Measurements from ENCODE around the gene COL4A1.

The COL4A1 gene

DNA sequence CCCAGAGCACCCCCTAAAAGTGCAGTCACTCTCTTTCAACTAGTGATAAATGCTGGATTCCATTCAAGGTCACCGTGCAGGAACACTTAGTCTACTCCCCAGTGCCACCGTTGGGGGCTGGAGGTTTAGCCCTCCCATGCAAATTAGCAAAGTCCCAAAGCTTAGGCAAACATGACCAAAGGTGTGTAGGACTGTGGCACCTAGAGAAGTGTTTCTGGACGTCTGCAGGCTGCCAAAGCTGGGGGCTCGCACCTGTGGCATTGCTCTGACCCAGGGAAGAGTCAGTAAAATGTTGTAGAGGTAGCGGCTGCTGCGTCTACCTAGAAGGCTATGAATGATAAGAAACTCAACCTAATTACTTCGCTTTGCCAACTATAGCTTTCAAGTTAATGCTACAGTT is 13.9 kb downstream of the COL4A1 start:
- DNase-seq (ENCODE audit: low read depth): no peak

DNA sequence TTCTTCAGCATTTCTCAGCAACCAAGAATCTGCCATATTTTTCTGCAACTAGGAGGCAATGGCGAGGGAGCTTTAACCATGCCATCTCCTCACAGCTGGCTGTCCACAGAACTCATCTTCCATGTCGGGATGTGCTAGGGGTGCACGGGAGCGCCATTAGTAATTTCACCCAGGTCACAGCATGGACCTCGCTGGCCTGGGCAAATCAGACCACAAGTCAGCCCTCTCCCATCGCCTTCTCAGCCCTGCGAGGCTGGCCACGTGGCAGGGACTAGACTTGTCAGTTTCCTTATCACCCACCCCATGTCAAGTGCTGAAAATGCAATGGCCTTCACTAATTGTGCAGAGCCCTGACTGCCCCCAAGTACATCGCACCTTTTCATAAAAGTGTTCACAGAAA is 15.7 kb downstream of the COL4A1 start:
- DNase-seq (ENCODE audit: low read depth): no peak

DNA sequence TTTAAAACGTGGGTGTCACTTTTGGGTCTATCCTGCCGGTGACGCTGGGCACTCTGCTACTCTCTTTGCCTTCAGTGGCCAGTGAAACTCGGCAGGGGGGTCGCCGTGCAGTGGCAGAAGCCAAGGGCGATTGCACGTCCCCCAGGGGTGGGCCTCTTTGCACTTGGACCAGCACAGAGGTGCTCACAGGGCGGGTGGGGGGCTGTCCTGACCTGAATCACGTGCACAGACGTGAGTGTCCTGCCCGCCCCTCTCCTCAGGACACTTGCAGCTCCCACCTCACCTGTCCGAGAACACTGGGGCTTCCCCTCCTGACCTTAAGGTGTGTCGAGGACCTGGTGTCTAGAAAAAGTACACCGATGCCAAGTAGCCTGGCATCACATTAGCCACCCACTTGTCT is 16.1 kb downstream of the COL4A1 start:
- DNase-seq (ENCODE audit: low read depth): no peak

DNA sequence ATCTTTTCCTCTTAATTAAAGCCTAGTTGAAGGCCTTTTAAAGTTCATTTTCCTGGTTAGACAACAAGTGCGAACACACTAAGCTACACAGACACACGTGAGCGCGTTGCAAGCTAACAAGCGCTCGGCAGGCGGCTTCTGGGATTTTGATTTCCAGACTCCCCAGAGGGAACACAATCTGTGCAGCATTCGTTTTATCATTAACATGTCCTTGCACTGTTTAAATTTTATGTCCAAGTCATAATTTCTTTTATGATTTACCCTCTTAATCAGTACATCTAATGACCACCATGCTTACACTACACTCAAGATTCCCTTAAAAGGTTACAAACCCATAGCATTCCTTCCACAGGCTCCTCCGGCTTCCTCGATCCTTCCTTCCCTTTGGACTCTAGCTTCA is 16.8 kb downstream of the COL4A1 start:
- DNase-seq (ENCODE audit: low read depth): no peak

DNA sequence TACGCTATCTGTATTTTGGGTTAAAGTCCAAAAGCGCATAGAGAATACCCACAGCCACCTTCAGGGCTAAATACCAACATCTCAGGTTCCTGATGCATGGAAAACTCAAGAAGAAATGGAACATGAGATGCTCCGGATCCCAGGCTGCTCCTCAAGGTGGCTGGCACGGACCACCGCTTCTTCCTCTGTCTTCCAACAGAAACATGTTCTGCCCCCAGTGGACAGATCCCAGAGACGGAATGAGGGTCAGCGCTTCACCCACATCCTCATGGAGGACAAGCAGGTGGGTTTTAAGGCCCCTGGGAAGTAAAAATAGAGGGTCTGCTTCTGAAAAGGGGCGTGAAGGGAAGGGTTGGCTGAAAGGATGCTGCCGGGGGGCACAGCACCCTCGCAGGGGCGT is 17.3 kb downstream of the COL4A1 start:
- no peak for DNase-seq (ENCODE audit: low read depth)

DNA sequence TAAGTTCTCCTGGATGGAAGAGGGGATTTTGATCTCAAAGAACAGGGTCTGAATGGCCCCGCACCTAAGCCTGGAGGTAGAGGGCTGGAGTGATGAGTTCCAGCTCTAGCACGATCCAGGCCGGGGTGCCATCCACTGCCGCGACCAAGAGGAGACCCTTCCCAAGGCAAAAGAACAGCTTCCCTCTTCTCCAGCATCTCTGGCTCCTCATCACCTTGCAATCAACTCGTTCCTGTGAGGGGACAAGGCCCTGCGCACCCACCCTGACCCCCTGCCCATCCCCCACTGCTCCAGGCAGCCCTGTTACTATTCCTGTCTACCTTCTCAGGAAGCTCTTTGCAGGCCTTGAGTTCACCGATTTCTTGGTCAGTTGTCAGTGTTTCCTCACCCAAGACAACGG is 17.8 kb downstream of the COL4A1 start:
- DNase-seq (ENCODE audit: low read depth): no peak

DNA sequence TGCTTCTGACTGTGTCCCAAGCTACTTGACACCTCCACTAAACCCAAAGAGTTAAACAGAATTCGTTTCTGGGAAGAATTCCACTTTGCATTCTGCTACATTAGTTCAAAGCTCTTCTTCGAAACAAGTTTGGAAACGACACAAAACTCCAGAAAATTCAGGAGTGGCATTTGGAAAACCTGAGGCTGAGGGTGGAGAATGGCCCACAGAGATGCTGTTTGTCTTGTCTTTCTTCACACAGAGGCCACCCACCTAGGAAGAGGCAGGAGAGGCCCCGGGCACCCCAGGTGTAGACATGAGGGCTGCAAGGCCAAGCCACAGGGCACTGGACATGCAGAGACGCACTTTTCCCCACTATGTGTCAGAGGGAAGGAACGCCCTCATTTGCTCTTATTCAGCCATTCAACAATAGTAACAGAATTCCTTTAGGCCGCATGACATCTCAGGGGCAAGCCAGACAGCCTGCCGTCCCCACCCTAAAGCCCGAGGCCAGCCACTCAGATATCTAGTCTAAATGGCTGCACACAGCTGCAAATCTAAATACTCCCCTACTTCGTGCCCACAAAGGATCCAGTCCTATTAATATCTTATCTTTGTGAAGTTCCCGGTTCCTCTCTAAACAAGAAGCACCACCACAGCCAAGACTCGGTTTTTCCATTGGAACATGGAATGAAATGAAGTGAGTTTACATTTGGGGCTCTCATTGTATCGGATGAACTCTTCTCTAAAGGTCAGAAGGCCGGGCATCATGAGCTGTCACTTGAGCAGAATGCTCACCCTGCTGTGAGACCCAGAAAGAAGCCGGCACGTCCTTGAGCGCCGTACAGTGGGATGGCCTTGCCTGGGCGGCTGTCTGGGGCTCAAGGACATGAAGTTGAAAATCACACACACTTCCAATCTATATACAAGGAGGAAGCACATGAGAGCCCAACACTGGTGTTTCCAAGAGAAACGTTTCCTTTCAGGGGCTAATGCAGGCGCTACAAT is 19.8 kb downstream of the COL4A1 start:
- DNase-seq (ENCODE audit: low read depth): no peak

DNA sequence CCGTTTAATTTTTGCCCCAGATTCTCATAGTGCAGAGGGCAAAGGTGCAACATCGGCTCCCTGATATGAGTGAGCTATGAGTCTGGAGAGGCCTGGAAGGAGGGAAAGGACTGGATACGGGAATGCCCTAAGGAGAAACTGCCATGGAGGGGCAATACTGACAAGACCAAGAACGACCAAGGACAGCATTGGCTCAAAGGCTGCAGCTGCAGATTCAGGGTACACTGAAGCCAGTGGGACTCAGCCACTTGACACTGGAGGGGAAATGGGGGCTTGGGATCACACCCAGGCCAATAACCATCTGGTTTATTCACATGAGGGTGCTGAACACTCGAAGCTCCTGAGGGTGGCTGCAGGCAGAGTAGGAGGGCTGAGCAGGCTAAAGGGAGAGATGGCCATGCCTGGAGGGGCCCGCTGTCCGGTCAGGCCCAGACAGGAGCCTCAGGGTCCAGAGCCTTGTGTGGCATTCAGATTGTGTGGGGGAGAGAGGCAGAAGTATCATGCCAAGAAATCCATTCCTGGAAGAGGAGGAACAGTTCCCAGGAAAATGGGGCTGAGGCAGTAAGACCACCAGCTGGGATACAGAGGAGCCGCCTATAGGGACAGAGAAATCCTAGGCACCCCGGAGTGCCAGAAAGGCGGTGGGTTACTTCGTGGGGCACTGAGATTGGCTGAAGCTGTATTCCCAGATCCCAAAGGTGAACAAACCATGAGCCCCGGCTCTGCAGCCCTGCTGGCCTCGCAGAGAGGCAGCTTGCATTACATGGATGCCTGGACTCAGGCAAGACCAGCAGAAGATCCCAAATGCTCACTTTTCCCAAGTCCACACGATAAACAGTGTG is 20.7 kb downstream of the COL4A1 start:
- no peak for DNase-seq (ENCODE audit: low read depth)

DNA sequence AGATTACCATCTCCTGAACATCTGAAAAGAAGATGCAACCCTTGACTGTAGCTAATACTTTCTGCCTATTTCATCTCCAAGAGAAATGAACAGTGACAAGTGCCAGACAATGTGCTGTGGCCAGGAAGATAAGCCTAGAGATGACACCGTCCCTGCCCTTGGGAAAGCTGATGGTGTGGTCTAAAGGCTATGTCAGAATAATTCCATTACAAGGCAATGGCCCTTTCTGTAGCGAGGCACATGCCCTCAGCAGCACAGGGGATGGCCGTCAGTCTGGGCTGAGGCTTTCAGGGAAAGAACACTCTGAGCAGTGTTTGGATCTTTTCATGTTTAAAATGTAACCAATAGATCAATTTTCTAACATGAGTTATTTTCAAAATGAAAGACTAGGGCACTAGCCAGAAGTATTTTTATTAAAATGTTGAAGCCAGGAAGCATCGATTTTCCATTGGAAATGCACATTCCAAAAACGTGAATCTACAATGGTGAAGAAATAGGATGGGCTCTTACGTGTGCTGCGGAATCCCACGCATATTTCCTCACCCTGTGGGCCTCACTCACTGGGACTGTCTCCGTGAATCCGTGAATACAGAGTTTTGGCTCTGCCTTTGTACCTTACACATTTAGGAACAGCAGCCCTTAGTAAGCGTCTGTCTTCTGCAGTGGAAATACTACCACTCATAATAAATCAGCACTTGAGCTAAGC is 22.0 kb downstream of the COL4A1 start:
- no peak for DNase-seq (ENCODE audit: low read depth)

DNA sequence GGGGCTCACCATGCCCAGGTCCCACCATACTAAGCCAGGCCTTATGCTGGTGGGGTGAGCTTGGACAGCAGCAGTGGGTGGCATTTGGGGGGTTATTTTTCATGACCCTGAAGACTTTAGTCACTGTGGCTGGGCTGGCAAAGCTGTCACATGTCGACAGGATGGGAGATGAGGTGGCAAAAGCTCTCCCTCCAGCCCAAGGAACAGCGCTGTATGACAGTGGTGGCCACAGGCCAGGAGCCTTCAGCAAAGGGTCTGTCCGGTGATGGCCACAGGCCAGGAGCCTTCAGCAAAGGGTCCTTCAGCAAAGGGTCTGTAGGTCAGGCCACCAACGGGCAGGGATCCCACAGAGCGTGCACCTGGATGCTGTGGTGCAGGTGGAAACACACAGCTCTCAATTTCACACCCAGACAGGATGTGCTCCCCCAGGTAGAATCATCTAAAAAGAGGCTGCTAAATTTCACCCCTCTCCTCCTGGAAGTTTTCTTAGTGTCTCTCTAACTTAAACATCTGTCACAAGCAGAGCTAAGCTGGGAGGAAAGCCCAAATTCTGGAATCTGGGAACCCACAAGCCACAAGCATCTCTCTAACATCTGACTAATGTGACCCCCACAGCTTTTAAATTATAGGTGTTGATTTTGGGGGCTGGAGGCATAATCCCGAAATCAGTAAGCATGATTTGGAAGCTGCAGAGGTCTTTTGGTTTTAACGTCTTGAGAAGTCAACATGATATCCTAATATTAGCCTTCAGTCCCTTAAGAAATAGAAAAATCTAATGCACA is 23.0 kb downstream of the COL4A1 start:
- DNase-seq (ENCODE audit: low read depth): peak; percentile 62

DNA sequence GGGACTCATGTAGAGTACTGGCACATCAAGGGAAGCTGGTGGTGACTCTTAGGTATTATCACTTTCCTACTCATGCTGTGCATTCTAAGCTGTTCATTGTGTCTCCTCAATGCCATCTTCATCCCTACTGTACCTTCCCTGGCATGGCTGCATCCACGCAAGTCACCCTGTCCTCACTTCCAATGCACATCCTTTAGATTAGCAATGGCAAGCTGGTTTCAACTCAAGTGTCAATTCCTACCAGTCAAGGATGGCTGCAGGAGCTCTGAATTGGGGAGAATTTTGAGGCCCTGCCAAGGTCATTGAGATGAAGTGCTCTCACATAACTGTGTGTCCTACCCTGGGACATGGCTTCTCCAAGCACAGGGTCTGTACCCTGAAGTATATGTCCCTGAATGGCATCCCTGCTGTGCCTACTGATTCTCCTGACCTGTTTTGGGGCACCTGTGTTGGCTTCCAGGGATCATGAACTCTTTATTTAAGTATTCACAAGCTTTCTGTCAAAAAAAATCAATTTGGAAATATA is 24.6 kb downstream of the COL4A1 start:
- DNase-seq (ENCODE audit: low read depth): no peak

DNA sequence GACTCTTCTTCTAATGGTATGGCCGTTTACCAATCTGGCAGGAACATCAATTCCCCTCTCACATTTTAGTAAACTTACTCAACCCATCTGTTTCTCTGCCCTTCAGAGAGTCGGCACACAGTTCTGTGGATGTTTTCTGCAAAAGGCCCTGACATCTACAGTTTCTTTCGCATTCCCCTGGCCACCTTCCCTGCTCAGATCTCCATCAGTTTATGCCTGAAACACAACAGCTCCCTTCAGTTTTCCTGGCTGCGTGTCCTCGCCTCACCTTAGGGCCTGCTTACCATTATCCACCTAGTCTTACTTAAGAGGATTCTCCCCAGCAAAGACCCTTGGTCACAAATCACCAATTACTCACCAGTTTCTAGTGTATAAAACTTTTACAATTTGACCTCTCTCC is 25.2 kb downstream of the COL4A1 start:
- DNase-seq (ENCODE audit: low read depth): no peak

DNA sequence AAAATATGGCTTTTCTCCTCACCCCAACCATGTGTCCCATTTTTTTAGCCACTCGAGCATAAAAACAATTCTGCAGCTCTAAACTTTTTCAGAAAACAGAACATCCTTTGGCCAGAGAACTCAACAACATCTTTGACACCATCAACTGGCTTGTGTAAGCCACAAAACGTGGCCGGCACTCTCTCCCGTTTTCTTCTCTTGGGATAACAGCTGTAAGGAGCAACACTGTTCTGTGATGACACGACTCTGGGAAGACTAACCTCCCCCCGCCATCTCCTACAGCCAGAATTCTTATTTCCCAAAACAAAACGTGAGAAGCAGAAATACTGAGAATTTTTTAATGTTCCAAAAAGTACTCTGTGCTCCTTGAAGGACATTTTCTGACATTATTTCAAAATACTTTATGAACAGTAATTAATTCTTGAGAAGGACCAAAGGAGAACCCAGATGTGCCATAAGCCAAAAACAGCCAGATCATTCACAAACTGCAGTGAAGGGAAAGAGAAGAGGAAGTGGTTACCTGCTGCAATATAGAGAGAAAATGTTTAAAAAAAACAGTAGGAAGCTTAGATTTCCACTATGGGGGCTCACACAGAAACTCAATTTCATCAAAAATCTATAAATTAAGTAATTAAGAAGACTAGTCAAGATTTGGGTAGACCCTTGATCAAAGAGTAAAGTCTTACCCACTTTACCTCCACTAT is 25.8 kb downstream of the COL4A1 start:
- no peak for DNase-seq (ENCODE audit: low read depth)

DNA sequence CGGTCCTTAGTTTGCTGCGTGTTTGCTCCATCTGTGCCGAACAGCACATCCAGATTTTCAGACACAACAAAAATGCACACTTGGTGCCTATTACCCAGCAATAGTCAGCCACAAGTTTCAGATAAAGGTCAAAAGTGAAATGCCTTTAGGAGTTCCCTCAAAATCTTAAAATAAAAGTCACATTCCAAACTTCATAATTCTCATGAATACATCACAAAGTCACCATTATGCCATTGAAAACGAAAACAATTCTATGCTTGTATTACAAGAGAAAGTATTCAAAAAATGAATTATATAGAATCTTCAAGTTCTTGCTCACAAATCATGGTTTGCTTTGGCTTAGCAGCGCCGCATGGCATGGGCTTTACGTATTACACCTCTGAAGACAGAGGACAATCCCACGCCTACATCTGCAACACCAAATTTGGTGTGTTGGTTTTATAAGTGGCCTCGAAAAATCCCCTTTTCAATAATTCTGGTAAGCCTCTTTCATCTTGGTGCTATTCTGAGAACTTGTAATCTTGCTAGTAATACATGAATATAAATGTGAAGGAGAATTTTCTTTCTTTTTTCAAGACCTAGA is 26.6 kb downstream of the COL4A1 start:
- no peak for DNase-seq (ENCODE audit: low read depth)

DNA sequence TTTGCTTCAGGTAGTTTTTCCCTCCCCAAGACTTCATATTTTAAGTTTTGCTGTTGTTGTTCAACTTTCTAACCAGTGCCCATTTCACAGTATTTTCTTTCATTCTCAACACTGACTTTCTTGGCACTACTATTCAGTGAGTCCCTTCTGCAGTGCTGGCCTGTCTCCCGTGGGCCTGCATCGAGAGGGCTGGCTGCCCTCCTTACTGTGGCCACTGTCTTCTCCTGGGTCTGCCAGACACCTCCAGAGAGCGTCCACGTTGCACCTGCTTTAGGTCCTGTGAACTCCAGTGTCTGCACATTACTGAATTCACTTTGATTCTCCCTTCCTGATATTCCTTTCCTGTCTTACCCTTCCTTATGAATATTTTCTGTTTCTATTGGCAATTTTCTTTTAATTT is 27.3 kb downstream of the COL4A1 start:
- no peak for DNase-seq (ENCODE audit: low read depth)

DNA sequence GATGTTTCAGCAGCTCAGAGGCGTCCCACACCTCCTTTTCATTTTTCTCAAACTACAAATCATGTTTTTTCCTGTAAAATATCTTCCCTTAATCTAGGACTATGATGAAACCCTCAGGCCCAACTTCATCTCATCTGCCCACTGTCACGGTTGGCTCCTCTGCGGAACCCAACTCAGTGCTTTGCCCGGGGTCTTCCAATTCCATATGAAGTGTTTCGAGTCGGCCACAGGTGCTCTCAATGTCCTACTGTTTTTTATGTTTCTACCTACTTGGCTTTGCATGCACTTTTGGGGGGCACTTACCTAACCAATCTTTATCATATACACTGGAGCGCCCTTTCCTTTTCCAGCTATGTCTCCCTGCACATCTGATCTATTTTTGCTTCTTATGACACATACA is 28.1 kb downstream of the COL4A1 start:
- DNase-seq (ENCODE audit: low read depth): no peak

DNA sequence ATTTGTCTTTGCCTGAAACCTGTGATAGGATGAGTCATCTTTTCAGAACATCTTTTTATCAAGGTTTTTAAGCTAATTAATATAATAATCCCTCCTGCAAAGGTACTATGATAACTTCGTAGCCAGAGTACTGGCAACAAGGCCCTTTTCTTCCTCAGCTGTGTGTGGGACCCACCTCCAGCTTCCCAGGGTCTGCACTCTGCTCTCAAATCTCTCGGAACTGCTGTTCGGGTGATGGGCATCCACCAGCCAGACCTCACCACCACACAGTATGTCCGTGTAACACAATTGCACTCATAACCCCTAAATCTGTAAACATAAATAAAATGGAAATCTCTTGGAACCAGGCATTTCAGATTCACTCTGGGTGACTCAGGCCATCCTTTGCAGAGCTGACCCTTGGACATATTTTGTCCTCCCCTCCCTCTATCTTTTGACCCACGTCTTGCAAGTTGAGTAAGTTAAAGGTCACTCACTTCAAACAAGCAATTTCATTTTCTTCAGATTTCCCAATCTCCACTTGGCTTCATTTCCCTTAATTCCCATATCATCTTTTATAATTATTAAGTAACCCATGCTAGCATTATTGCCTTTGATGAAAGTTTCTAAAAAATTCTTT is 29.5 kb downstream of the COL4A1 start:
- no peak for DNase-seq (ENCODE audit: low read depth)

DNA sequence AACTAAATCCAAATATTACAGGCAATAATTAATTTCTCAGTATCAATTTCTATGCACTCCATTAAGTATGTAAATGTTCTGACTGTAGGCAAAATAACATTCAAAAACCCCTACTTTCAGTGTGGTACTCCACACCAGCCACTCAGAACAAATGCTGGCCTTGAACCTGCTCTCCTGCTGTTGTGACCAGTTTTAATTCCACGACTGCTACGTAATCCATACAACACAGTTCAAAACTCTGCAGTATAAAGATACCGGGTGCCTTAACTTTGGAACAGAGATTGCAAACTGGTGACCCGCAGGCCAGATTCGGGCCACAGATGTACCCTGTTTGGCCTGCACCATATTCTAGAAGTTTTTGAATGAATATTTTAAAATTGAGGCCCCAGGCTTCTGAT is 30.4 kb downstream of the COL4A1 start:
- no peak for DNase-seq (ENCODE audit: low read depth)

DNA sequence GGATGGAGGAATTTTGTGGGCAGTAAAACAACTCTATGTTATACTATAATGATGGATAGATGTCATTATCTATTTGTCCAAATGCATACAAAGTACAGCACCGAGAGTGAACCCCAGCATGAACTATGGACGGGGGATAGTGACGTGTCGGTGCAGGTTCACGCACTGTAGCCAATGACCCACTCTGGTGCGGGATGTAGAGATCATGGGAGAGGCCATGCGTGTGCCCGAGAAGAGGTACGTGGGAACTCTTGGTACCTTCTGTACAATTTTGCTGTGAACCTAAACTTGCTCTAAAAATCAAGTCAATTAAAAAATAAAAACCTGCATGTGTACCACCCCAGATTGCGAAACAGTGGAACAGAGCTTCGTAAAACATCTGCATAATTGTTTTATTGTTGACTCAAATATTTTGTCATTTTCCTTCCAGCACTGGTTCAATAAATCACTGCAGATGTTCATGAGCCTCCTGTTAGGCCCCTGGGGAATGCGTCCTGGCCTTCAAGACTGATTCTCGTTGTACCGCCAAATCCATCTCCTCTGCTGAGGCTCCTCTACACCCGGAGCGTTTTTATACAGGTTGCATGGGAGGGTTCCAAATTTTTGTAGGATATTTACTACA is 30.9 kb downstream of the COL4A1 start:
- DNase-seq (ENCODE audit: low read depth): no peak
